Bronchial epithelial cell (primary cell): ENCODE results near the gene RASD2. TPM values are rescaled to one million over a fixed set of nuclear protein-coding genes. Genes with fewer than 3 reads are reported as not detected.

Experiments used
- DNase-seq: peaks from one replicate; pipeline ENCODE4 v3.0.0-alpha.2; 2010; ENCODE audit warnings: low read depth
- FAIRE-seq: peaks from 2 replicates; lab custom pipeline; 2011; peaks lifted over from hg19 to GRCh38; lab: Jason Lieb, UNC
- H3K27me3 ChIP-seq: 2 replicates; pipeline ENCODE4 v1.5.1; 2011; ENCODE audit warnings: low read length; ENCODE audit not compliant: control insufficient read depth, insufficient read depth
- H3K36me3 ChIP-seq: 2 replicates; pipeline ENCODE4 v1.5.1; 2011; ENCODE audit warnings: low read length; ENCODE audit not compliant: control insufficient read depth, insufficient read depth
- H3K4me3 ChIP-seq: 2 replicates; pipeline ENCODE4 v1.5.1; 2011; ENCODE audit warnings: mild to moderate bottlenecking, low read depth, low read length, control low read depth
- CTCF ChIP-seq: IDR thresholded peaks from 2 replicates; pipeline ENCODE4 v1.5.1; 2011; ENCODE audit warnings: mild to moderate bottlenecking, moderate library complexity, low read length, control low read depth, inconsistent platforms; ENCODE audit not compliant: insufficient read depth, severe bottlenecking
- total RNA-seq: library from RNA; depleted of rRNA; stranded (reverse); fragments of >200 nt; gene quantifications from 2 replicates; pipeline ENCODE4 v1.2.1, GENCODE V29; 2014

RASD2 gene
- total RNA-seq, 1 donor from 2014 or later, result 0.26 TPM

- TF ChIP-seq CTCF, result no peak
- Histone ChIP-seq H3K27me3 (peaks cover 4% of the 10 kb centered on the region), H3K36me3 (no peaks in the 10 kb centered on the region), H3K4me3 (no peak overlapping the region)
- no peak for FAIRE-seq
- no peak for DNase-seq
Observed at GRCh38 chr22:35569916-35570315, 29.3 kb downstream of the RASD2 start.

GRCh38 chr22:35570686-35571194 is 30.1 kb downstream of the RASD2 start:
- no peak for DNase-seq
- Histone ChIP-seq H3K27me3 (peaks cover 4% of the 10 kb centered on the region), H3K36me3 (no peaks in the 10 kb centered on the region), H3K4me3 (no peak overlapping the region)
- TF ChIP-seq CTCF, result no peak
- no peak for FAIRE-seq

GRCh38 chr22:35572556-35572955 is 31.9 kb downstream of the RASD2 start:
- no peak for TF ChIP-seq CTCF
- DNase-seq (no peak), FAIRE-seq (no peak)
- Histone ChIP-seq H3K4me3 (no peak overlapping the region), H3K27me3 (peaks cover 2% of the 10 kb centered on the region), H3K36me3 (no peaks in the 10 kb centered on the region)

- Histone ChIP-seq H3K27me3 (no peaks in the 10 kb centered on the region), H3K4me3 (no peak overlapping the region), H3K36me3 (no peaks in the 10 kb centered on the region)
- no peak for FAIRE-seq
- DNase-seq, result no peak
- TF ChIP-seq CTCF, result no peak
Observed at GRCh38 chr22:35575116-35575748, 34.6 kb downstream of the RASD2 start.

- Histone ChIP-seq H3K4me3 (no peak overlapping the region), H3K27me3 (no peaks in the 10 kb centered on the region), H3K36me3 (no peaks in the 10 kb centered on the region)
- FAIRE-seq, result no peak
- TF ChIP-seq CTCF, result no peak
- DNase-seq, result no peak
Observed at GRCh38 chr22:35576671-35577070, 36.0 kb downstream of the RASD2 start.
